Measurements from ENCODE around the gene RPS27. TPM values are rescaled to one million over a fixed set of nuclear protein-coding genes. Genes with fewer than 3 reads are reported as not detected.

RPS27 gene
- total and polyA plus RNA-seq, 2 of the 13 experiments (the other 11 are each of a cell fraction or from before 2014, with no cell fraction given), result 3,737 to 9,964 TPM

- TF ChIP-seq RBM39 (IDR thresholded peaks at IDR 0.05; ENCODE audit: low read depth, low read length, poor library complexity, severe bottlenecking) (peak; percentile 56), GFI1 (CRISPR knock-in tag; IDR thresholded peaks at IDR 0.05; ENCODE audit: borderline replicate concordance) (no peak), HNF1B (CRISPR knock-in tag; IDR thresholded peaks at IDR 0.05) (0 out of 2 replicates have a peak, but pooled peaks have one; percentile 8), BHLHE40 (IDR thresholded peaks at IDR 0.05; ENCODE audit: low read length) (no peak), TBX2 (CRISPR knock-in tag; IDR thresholded peaks at IDR 0.05; ENCODE audit: borderline replicate concordance) (peak; percentile 51), ZEB1 (IDR thresholded peaks at IDR 0.05; ENCODE audit: insufficient replicate concordance, low read depth) (peak; percentile 19), ZNF747 (CRISPR knock-in tag; IDR thresholded peaks at IDR 0.05; ENCODE audit: borderline replicate concordance) (0 out of 2 replicates have a peak, but pooled peaks have one; percentile 38), KAT2B (IDR thresholded peaks at IDR 0.05; ENCODE audit: borderline replicate concordance, low read depth, low read length) (no peak), ZBTB40 (IDR thresholded peaks at IDR 0.05) (no peak), ZBTB40 (CRISPR knock-in tag; IDR thresholded peaks at IDR 0.05) (no peak), TEAD3 (CRISPR knock-in tag; optimal IDR thresholded peaks at IDR 0.05; ENCODE audit: borderline replicate concordance) (peak; percentile 88), NFE2 (CRISPR knock-in tag; IDR thresholded peaks at IDR 0.05) (no peak)
- TF ChIP-seq, protein P1, sequence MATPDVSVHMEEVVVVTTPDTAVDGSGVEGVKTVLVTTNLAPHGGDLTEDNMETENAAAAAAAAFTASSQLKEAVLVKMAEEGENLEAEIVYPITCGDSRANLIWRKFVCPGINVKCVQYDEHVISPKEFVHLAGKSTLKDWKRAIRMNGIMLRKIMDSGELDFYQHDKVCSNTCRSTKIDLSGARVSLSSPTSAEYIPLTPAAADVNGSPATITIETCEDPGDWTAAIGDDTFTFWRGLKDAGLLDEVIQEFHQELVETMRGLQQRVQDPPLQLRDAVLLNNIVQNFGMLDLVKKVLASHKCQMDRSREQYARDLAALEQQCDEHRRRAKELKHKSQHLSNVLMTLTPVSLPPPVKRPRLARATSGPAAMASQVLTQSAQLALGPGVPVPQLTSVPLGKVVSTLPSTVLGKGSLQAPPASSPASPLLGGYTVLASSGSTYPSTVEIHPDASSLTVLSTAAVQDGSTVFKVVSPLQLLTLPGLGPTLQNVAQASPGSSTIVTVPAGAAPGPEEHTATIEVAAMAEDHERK (CRISPR knock-in tag; IDR thresholded peaks at IDR 0.05; ENCODE audit: low read depth), result no peak
- TF ChIP-seq, protein P2, sequence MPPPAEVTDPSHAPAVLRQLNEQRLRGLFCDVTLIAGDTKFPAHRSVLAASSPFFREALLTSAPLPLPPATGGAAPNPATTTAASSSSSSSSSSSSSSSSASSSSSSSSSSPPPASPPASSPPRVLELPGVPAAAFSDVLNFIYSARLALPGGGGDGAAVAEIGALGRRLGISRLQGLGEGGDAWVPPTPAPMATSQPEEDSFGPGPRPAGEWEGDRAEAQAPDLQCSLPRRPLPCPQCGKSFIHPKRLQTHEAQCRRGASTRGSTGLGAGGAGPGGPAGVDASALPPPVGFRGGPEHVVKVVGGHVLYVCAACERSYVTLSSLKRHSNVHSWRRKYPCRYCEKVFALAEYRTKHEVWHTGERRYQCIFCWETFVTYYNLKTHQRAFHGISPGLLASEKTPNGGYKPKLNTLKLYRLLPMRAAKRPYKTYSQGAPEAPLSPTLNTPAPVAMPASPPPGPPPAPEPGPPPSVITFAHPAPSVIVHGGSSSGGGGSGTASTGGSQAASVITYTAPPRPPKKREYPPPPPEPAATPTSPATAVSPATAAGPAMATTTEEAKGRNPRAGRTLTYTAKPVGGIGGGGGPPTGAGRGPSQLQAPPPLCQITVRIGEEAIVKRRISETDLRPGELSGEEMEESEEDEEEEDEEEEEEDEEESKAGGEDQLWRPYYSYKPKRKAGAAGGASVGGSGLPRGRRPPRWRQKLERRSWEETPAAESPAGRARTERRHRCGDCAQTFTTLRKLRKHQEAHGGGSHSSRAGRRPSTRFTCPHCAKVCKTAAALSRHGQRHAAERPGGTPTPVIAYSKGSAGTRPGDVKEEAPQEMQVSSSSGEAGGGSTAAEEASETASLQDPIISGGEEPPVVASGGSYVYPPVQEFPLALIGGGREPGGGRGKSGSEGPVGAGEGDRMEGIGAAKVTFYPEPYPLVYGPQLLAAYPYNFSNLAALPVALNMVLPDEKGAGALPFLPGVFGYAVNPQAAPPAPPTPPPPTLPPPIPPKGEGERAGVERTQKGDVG (CRISPR knock-in tag; IDR thresholded peaks at IDR 0.05; ENCODE audit: borderline replicate concordance), result no peak
Observed at GRCh38 chr1:153963850-153964331, 26.7 kb upstream of the RPS27 start (continued).
